PFSK-1 (cell line): ENCODE data around the gene ZNF746.

Experiments used
- FOXP2 ChIP-seq: optimal IDR thresholded peaks from 2 replicates; pipeline ENCODE3; 2011; ENCODE audit warnings: borderline replicate concordance, control low read depth, inconsistent platforms; ENCODE audit not compliant: insufficient read depth; ENCODE audit errors: extremely low read length, extremely low read depth
- POLR2AphosphoS5 ChIP-seq: IDR thresholded peaks from 2 replicates; pipeline ENCODE4 v1.6.1; 2012; ENCODE audit warnings: low read depth, mild to moderate bottlenecking, control low read depth, low read length, moderate library complexity
- REST ChIP-seq, 2 experiments: IDR thresholded peaks; 2 replicates each; pipeline versions ENCODE4 v1.6.1 to v1.8.0; 2011 to 2012; ENCODE audit warnings: low read depth in 2 of 2, low read length in 2 of 2, control low read depth in 1 of 2, inconsistent platforms in 1 of 2, mild to moderate bottlenecking in 1 of 2, moderate library complexity in 1 of 2; ENCODE audit not compliant: insufficient read depth in 1 of 2
- SIN3A ChIP-seq: IDR thresholded peaks from 2 replicates; pipeline ENCODE4 v1.6.1; 2012; ENCODE audit warnings: mild to moderate bottlenecking, low read length, moderate library complexity, borderline replicate concordance; ENCODE audit not compliant: insufficient read depth
- TAF1 ChIP-seq: IDR thresholded peaks from 2 replicates; pipeline ENCODE4 v1.6.1; 2012; ENCODE audit warnings: low read length, control low read depth, borderline replicate concordance; ENCODE audit not compliant: insufficient read depth

ZNF746 gene

GRCh38 chr7:149498811-149499210, 1.2 kb upstream of the ZNF746 start:
- TF ChIP-seq POLR2AphosphoS5, result no peak
- TF ChIP-seq TAF1, result no peak
- TF ChIP-seq FOXP2, result no peak
- no peak for TF ChIP-seq REST (IDR thresholded peaks at IDR 0.05; ENCODE audit: insufficient read depth in 1 of 2, low read depth in 2 of 2, low read length in 2 of 2)
- no peak for TF ChIP-seq SIN3A

DNA sequence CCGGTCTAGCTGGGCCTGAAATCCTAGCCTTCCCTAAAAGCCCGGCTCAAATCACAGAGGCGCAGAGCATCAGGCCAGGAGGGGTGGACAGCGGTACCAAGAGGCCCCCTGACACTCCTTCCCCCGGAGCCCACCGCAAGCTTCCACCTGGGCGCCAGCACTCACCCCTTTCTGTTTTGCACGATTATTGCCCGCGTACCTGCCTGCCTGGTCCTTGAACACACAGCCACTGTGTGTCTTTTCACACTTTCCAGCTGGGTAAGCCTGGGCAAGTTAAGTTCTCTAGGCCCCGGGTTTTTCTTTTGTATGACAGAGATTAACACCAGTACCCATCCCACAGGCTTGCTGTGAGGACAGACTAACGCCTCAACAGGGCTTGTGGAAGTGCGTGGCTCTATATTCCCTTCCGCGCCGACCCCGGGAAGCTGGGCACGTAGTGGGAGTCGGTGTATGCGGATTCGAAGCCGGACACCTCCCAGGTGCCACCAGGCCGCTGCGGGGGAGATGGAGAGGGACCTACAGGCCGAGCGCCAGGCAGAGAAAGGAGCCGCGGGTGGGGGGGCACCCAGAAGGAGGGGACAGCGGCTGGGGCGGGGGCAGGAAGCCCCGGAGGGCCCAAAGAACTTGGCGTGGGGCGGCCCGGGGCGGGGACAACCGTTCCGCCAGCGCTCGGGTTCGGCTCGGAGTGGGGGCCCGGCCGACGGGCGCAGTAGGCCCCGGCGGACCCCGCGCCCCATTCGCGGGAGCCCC, 792 bp downstream of the ZNF746 start:
- TF ChIP-seq REST (IDR thresholded peaks at IDR 0.05; ENCODE audit: insufficient read depth in 1 of 2, low read depth in 2 of 2, low read length in 2 of 2), result no peak
- no peak for TF ChIP-seq TAF1
- no peak for TF ChIP-seq POLR2AphosphoS5
- TF ChIP-seq FOXP2, result no peak
- TF ChIP-seq SIN3A, result no peak

GRCh38 chr7:149495785-149496641, 1.6 kb downstream of the ZNF746 start:
- TF ChIP-seq TAF1 (no peak), SIN3A (no peak), FOXP2 (no peak), POLR2AphosphoS5 (no peak), REST (IDR thresholded peaks at IDR 0.05; ENCODE audit: insufficient read depth in 1 of 2, low read depth in 2 of 2, low read length in 2 of 2) (no peak)

DNA sequence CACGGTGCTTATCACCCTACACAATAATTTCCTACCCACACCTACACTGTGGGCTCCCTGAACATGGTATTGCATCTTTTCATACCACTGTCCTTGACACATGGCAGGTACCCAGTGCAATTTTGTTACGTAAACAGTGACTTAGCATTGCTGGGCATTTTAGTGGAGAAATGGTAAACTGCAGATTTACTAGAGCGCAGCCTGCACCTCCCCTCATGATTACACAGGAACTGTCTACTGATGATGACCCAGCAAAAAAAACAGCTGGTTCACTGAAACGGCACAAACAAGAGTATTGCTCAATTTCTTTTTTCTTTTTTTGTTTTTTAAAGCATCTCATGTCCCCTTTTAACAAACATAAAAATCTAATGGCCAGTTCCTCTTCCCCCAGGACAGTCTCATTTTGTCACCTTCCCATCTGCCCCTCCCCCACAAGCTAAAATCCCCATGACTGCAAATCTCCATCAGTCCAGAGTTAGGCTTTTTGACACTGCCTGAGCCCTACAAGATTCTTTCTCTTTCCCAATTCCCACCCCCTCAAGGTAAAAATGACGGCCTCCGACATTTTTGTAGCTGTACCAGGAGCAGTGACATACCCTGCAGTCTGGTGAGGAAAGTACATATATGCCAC, 2.8 kb downstream of the ZNF746 start:
- no peak for TF ChIP-seq REST (IDR thresholded peaks at IDR 0.05; ENCODE audit: insufficient read depth in 1 of 2, low read depth in 2 of 2, low read length in 2 of 2)
- TF ChIP-seq FOXP2, result no peak
- TF ChIP-seq TAF1, result no peak
- no peak for TF ChIP-seq SIN3A
- TF ChIP-seq POLR2AphosphoS5, result no peak
